ENCODE results near the gene ATP11A. TPM values are rescaled to one million over a fixed set of nuclear protein-coding genes. Genes with fewer than 3 reads are reported as not detected.

ATP11A gene
- total and polyA plus RNA-seq, 10 of the 15 experiments (the other 5 are each of a cell fraction or from before 2014, with no cell fraction given), result 1.4 to 69.6 (median 14.4) TPM

GRCh38 chr13:112718318-112718717 lies 28.5 kb downstream of the ATP11A start:
- ChIA-PET SMC1A (ENCODE audit: uncharacterized antibody, unreplicated experiment) (no interaction called here), POLR2A (no interaction called here), CTCF (no interaction called here), RAD21 (ENCODE audit: unreplicated experiment) (no interaction called here)
- H3K4me3 ChIP-seq, result no peak overlapping the region
- no peaks in the 10 kb centered on the region; the same call in none of the 2 replicates for H3K79me2 ChIP-seq (ENCODE audit: control insufficient read depth, insufficient read depth, low read length)
- H2AFZ ChIP-seq (ENCODE audit: control insufficient read depth, low read depth, low read length), result no peak overlapping the region
- no peak overlapping the region for H3K4me2 ChIP-seq (ENCODE audit: control insufficient read depth, insufficient read depth)
- ATAC-seq, result no peak
- no peaks in the 10 kb centered on the region; the same call in 1 of the 2 replicates for H3K4me1 ChIP-seq (ENCODE audit: control insufficient read depth, insufficient read depth, low read length)
- H3K27me3 ChIP-seq (replicated peaks in 1 of 2; ENCODE audit: control insufficient read depth in 2 of 2, insufficient read depth in 2 of 2, low read length in 1 of 2), result no peaks in the 10 kb centered on the region
- no peak for TF ChIP-seq CTCF (IDR thresholded peaks at IDR 0.05 in 2 of 3, conservative IDR thresholded peaks at IDR 0.05 in 1 of 3; ENCODE audit: control insufficient read depth in 2 of 3, extremely low read depth in 1 of 3, insufficient read depth in 1 of 3, low read depth in 3 of 3, low read length in 3 of 3)
- no peak for TF ChIP-seq RBBP5 (conservative IDR thresholded peaks at IDR 0.05)
- no TSS peak for BruUV-seq (replicated peaks)
- no peak for DNase-seq (ENCODE audit: low read depth, low spot score)
- H4K20me1 ChIP-seq (ENCODE audit: control insufficient read depth, insufficient read depth), result no peaks in the 10 kb centered on the region
- H3K9ac ChIP-seq (ENCODE audit: control insufficient read depth, insufficient read depth, low read length), result no peak overlapping the region
- in situ Hi-C loops (cut with MboI) (no loop called here), intact Hi-C loops (cut with micrococcal nuclease; ENCODE audit: unreplicated experiment) (no loop called here)
- WGBS (ENCODE audit: insufficient coverage, insufficient replicate concordance, low lambda C conversion rate, missing lambda C conversion rate), result 98% methylated on average over 8 of the region's 9 CpGs
- FAIRE-seq, result no peak
- no peaks in the 10 kb centered on the region for H3K36me3 ChIP-seq (ENCODE audit: control insufficient read depth in 2 of 2, insufficient read depth in 2 of 2, low read length in 1 of 2)
- H3K9me3 ChIP-seq (replicated peaks; ENCODE audit: control insufficient read depth, insufficient read depth, low read length), result no peaks in the 10 kb centered on the region; the same call in 2 of the 3 replicates
- H3K27ac ChIP-seq (ENCODE audit: control insufficient read depth, insufficient read depth), result no peak overlapping the region

- whole genome bisulfite sequencing (ENCODE audit: insufficient coverage, insufficient replicate concordance, low lambda C conversion rate, missing lambda C conversion rate), result 87% methylated on average over 11 of the region's 11 CpGs
- intact Hi-C loops (cut with micrococcal nuclease; ENCODE audit: unreplicated experiment) (no loop called here), in situ Hi-C loops (cut with MboI) (no loop called here)
- Histone ChIP-seq H3K36me3 (ENCODE audit: control insufficient read depth in 2 of 2, insufficient read depth in 2 of 2, low read length in 1 of 2) (no peaks in the 10 kb centered on the region), H3K4me2 (ENCODE audit: control insufficient read depth, insufficient read depth) (no peak overlapping the region), H3K27me3 (replicated peaks in 1 of 2; ENCODE audit: control insufficient read depth in 2 of 2, insufficient read depth in 2 of 2, low read length in 1 of 2) (no peaks in the 10 kb centered on the region), H3K4me1 (ENCODE audit: control insufficient read depth, insufficient read depth, low read length) (no peaks in the 10 kb centered on the region; the same call in 1 of the 2 replicates), H2AFZ (ENCODE audit: control insufficient read depth, low read depth, low read length) (no peak overlapping the region), H3K4me3 (no peak overlapping the region), H4K20me1 (ENCODE audit: control insufficient read depth, insufficient read depth) (no peaks in the 10 kb centered on the region), H3K79me2 (ENCODE audit: control insufficient read depth, insufficient read depth, low read length) (no peaks in the 10 kb centered on the region; the same call in none of the 2 replicates), H3K9me3 (replicated peaks; ENCODE audit: control insufficient read depth, insufficient read depth, low read length) (no peaks in the 10 kb centered on the region; the same call in 2 of the 3 replicates), H3K9ac (ENCODE audit: control insufficient read depth, insufficient read depth, low read length) (no peak overlapping the region), H3K27ac (ENCODE audit: control insufficient read depth, insufficient read depth) (no peak overlapping the region)
- POLR2A ChIA-PET, result no interaction called here
- BruUV-seq (replicated peaks), result no TSS peak
- CTCF ChIA-PET, result no interaction called here
- ATAC-seq (no peak), DNase-seq (ENCODE audit: low read depth, low spot score) (no peak), FAIRE-seq (no peak)
- SMC1A ChIA-PET (ENCODE audit: uncharacterized antibody, unreplicated experiment), result no interaction called here
- no peak for TF ChIP-seq BMI1 (IDR thresholded peaks at IDR 0.05; ENCODE audit: borderline replicate concordance)
- no peak for TF ChIP-seq ASH2L (IDR thresholded peaks at IDR 0.05; ENCODE audit: borderline replicate concordance, low read depth)
- no peak for TF ChIP-seq FOS (IDR thresholded peaks at IDR 0.05; ENCODE audit: borderline replicate concordance, extremely low read depth, insufficient read length)
- TF ChIP-seq NFXL1 (IDR thresholded peaks at IDR 0.05; ENCODE audit: borderline replicate concordance), result no peak
- TF ChIP-seq MEF2B (IDR thresholded peaks at IDR 0.05; ENCODE audit: partially characterized antibody, poor library complexity, severe bottlenecking), result no peak
- TF ChIP-seq SRF (IDR thresholded peaks at IDR 0.05; ENCODE audit: low read depth in 2 of 2, low read length in 2 of 2), result no peak
- RAD21 ChIA-PET (ENCODE audit: unreplicated experiment), result no interaction called here
These were observed 29.2 kb downstream of the ATP11A start for GRCh38 chr13:112719016-112719415.

Data from GM12878 (cell line).